Activated naive CD8-positive, alpha-beta T cell treated with anti-CD3 and anti-CD28 coated beads, Interleukin-2, amount 10 ng/mL, durations not matched to agents 7 days and 5 days (primary cell): ENCODE measurements around the gene HTT-AS. TPM values are rescaled to one million over a fixed set of nuclear protein-coding genes. Genes with fewer than 3 reads are reported as not detected.

Source experiments
- ATAC-seq: fragments of 150-1000 bp; cut with Tn5 transposase; one replicate; pipeline ENCODE4 v1.10.0; 2021; ENCODE audit warnings: low read depth, moderate library complexity
- POLR2A ChIA-PET: fragments of 350-600 bp; sonication (Branson Sonifier 250); formaldehyde crosslinking; loops from one replicate; lab custom pipeline; 2021; ENCODE audit warnings: antibody characterized with exemption; lab: Charles Lee
- DNase-seq: peaks from one replicate; pipeline ENCODE4 v3.0.0; 2021
- H3K27ac Mint-ChIP-seq: one replicate; pipeline ENCODE4 v1.8.0; 2022; ENCODE audit warnings: mild to moderate bottlenecking, mixed read lengths
- H3K27me3 Mint-ChIP-seq: one replicate; pipeline ENCODE4 v1.8.0; 2022; ENCODE audit warnings: mild to moderate bottlenecking, moderate library complexity, mixed read lengths
- H3K36me3 Mint-ChIP-seq: one replicate; pipeline ENCODE4 v1.8.0; 2021; ENCODE audit warnings: mild to moderate bottlenecking, mixed read lengths
- H3K4me1 Mint-ChIP-seq: one replicate; pipeline ENCODE4 v1.8.0; 2021; ENCODE audit warnings: mixed read lengths
- H3K4me3 Mint-ChIP-seq: one replicate; pipeline ENCODE4 v1.8.0; 2022; ENCODE audit warnings: mild to moderate bottlenecking, moderate library complexity, mixed read lengths
- H3K9me3 Mint-ChIP-seq: one replicate; pipeline ENCODE4 v1.8.0; 2021; ENCODE audit warnings: mixed read lengths
- total RNA-seq, 2 experiments: library from RNA; stranded (reverse); gene quantifications; one replicate each; pipeline ENCODE4 v1.2.3, GENCODE V29; 2021

HTT-AS gene
- total RNA-seq, result not detected

DNA sequence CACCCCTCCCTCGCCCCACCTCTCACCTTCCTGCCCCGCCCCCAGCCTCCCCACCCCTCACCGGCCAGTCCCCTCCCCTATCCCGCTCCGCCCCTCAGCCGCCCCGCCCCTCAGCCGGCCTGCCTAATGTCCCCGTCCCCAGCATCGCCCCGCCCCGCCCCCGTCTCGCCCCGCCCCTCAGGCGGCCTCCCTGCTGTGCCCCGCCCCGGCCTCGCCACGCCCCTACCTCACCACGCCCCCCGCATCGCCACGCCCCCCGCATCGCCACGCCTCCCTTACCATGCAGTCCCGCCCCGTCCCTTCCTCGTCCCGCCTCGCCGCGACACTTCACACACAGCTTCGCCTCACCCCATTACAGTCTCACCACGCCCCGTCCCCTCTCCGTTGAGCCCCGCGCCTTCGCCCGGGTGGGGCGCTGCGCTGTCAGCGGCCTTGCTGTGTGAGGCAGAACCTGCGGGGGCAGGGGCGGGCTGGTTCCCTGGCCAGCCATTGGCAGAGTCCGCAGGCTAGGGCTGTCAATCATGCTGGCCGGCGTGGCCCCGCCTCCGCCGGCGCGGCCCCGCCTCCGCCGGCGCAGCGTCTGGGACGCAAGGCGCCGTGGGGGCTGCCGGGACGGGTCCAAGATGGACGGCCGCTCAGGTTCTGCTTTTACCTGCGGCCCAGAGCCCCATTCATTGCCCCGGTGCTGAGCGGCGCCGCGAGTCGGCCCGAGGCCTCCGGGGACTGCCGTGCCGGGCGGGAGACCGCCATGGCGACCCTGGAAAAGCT lies at the start of gene HTT-AS, which contains the start of gene HTT:
TSS of gene HTT-AS (minus strand) at position 461 of the 768 bp plus-strand sequence.
TSS of gene HTT (plus strand) at position 604 of the 768 bp plus-strand sequence. CDS start at position 749, 145 bp downstream.
- Mint-ChIP-seq H3K27me3 (no peaks in the 10 kb centered on the region), H3K4me3 (peak within 1 kb of the TSS; percentile 92), H3K9me3 (no peaks in the 10 kb centered on the region), H3K27ac (peak within 1 kb of the TSS; percentile 94), H3K4me1 (peaks cover 20% of the 10 kb centered on the region), H3K36me3 (peaks cover 1% of the 10 kb centered on the region)
- POLR2A ChIA-PET, result interaction anchor here (0.7 to 2.2 kb wide), 2 partner anchors 28 to 112 kb away, joined by 3 to 7 read pairs; no protein-coding TSS in a partner anchor
- ATAC-seq (peak; percentile 88), DNase-seq (peak; percentile 97)

GRCh38 chr4:3123181-3123671 lies 48.9 kb upstream of the HTT-AS start:
- H3K9me3 Mint-ChIP-seq, result no peaks in the 10 kb centered on the region
- ATAC-seq (no peak), DNase-seq (no peak)
- H3K27ac Mint-ChIP-seq, result no peak overlapping the region
- H3K27me3 Mint-ChIP-seq, result no peaks in the 10 kb centered on the region
- no peak overlapping the region for H3K4me3 Mint-ChIP-seq
- H3K4me1 Mint-ChIP-seq, result peaks cover 5% of the 10 kb centered on the region
- peaks cover 13% of the 10 kb centered on the region for H3K36me3 Mint-ChIP-seq
- POLR2A ChIA-PET, result no interaction called here

- Mint-ChIP-seq H3K27me3 (no peaks in the 10 kb centered on the region), H3K27ac (peak overlapping the region; percentile 50), H3K36me3 (peaks cover 9% of the 10 kb centered on the region), H3K4me3 (no peak overlapping the region), H3K4me1 (peaks cover 5% of the 10 kb centered on the region), H3K9me3 (no peaks in the 10 kb centered on the region)
- POLR2A ChIA-PET, result interaction anchor here (0.6 kb wide), 1 partner anchor 13 kb away, joined by 3 read pairs; no protein-coding TSS in a partner anchor
- ATAC-seq (peak; percentile 61), DNase-seq (no peak)
These were observed 47.8 kb upstream of the HTT-AS start for GRCh38 chr4:3122081-3122563.

- POLR2A ChIA-PET, result interaction anchor here (0.6 kb wide), 1 partner anchor 13 kb away, joined by 3 read pairs; no protein-coding TSS in a partner anchor
- Mint-ChIP-seq H3K27ac (no peak overlapping the region), H3K4me3 (no peak overlapping the region), H3K4me1 (peaks cover 5% of the 10 kb centered on the region), H3K36me3 (peaks cover 10% of the 10 kb centered on the region), H3K27me3 (no peaks in the 10 kb centered on the region), H3K9me3 (no peaks in the 10 kb centered on the region)
- DNase-seq (no peak), ATAC-seq (no peak)
These were observed 47.3 kb upstream of the HTT-AS start for GRCh38 chr4:3121596-3121995.

DNA sequence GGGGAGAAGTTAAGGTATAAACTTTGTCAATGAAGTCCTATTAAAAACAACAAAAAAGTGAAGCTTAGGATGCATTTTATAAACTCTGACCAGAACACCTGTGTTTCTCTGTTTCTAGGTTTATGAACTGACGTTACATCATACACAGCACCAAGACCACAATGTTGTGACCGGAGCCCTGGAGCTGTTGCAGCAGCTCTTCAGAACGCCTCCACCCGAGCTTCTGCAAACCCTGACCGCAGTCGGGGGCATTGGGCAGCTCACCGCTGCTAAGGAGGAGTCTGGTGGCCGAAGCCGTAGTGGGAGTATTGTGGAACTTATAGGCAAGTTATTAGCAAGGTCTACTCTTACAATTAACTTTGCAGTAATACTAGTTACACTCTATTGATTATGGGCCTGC lies 46.8 kb upstream of the HTT-AS start:
- DNase-seq (no peak), ATAC-seq (no peak)
- H3K9me3 Mint-ChIP-seq, result no peaks in the 10 kb centered on the region
- no peaks in the 10 kb centered on the region for H3K27me3 Mint-ChIP-seq
- no peak overlapping the region for H3K4me3 Mint-ChIP-seq
- H3K4me1 Mint-ChIP-seq, result peaks cover 5% of the 10 kb centered on the region
- no peak overlapping the region for H3K27ac Mint-ChIP-seq
- POLR2A ChIA-PET, result no interaction called here
- peaks cover 14% of the 10 kb centered on the region for H3K36me3 Mint-ChIP-seq

DNA sequence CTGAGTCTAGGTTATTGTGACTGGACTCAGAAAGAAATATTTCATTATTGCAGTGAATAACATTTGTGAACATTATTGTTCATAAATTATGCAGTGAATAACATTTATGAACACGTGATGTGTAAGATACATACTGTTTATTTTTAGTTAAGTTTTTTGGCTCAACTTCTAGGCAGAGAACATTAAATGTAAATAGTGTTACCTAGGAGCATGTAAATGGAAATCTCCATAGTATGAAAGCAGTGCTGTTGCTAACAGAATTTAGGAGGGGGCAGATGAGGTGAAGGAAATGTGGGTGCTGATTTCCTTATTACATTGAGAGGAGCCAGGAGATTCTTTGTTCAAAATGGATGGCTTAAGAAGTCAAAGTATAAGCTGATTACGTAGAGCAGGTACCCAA lies 45.1 kb upstream of the HTT-AS start:
- POLR2A ChIA-PET, result no interaction called here
- H3K36me3 Mint-ChIP-seq, result peaks cover 11% of the 10 kb centered on the region
- no peak for ATAC-seq
- H3K27me3 Mint-ChIP-seq, result no peaks in the 10 kb centered on the region
- no peaks in the 10 kb centered on the region for H3K9me3 Mint-ChIP-seq
- no peak overlapping the region for H3K27ac Mint-ChIP-seq
- no peak for DNase-seq
- peaks cover 5% of the 10 kb centered on the region for H3K4me1 Mint-ChIP-seq
- no peak overlapping the region for H3K4me3 Mint-ChIP-seq

GRCh38 chr4:3118312-3118711 lies 44.0 kb upstream of the HTT-AS start:
- no peak for DNase-seq
- H3K9me3 Mint-ChIP-seq, result no peaks in the 10 kb centered on the region
- H3K4me3 Mint-ChIP-seq, result no peak overlapping the region
- no peak overlapping the region for H3K27ac Mint-ChIP-seq
- POLR2A ChIA-PET, result no interaction called here
- peaks cover 5% of the 10 kb centered on the region for H3K4me1 Mint-ChIP-seq
- no peak for ATAC-seq
- H3K36me3 Mint-ChIP-seq, result peaks cover 10% of the 10 kb centered on the region
- H3K27me3 Mint-ChIP-seq, result no peaks in the 10 kb centered on the region

- ATAC-seq, result no peak
- DNase-seq, result no peak
- no peaks in the 10 kb centered on the region for H3K27me3 Mint-ChIP-seq
- POLR2A ChIA-PET, result no interaction called here
- no peak overlapping the region for H3K4me3 Mint-ChIP-seq
- H3K4me1 Mint-ChIP-seq, result peaks cover under 1% of the 10 kb centered on the region
- no peaks in the 10 kb centered on the region for H3K9me3 Mint-ChIP-seq
- H3K27ac Mint-ChIP-seq, result no peak overlapping the region
- H3K36me3 Mint-ChIP-seq, result peaks cover 8% of the 10 kb centered on the region
These were observed 42.6 kb upstream of the HTT-AS start for GRCh38 chr4:3116955-3117354.

GRCh38 chr4:3115637-3116270 lies 41.4 kb upstream of the HTT-AS start:
- Mint-ChIP-seq H3K4me1 (no peaks in the 10 kb centered on the region), H3K4me3 (no peak overlapping the region), H3K27ac (no peak overlapping the region), H3K36me3 (peaks cover 10% of the 10 kb centered on the region), H3K27me3 (no peaks in the 10 kb centered on the region), H3K9me3 (no peaks in the 10 kb centered on the region)
- POLR2A ChIA-PET, result interaction anchor here (0.6 kb wide), 1 partner anchor 31 kb away, joined by 3 read pairs; no protein-coding TSS in a partner anchor
- ATAC-seq, result no peak
- no peak for DNase-seq

GRCh38 chr4:3114377-3114776 lies 40.0 kb upstream of the HTT-AS start:
- ATAC-seq (no peak), DNase-seq (no peak)
- H3K36me3 Mint-ChIP-seq, result peaks cover 9% of the 10 kb centered on the region
- H3K27ac Mint-ChIP-seq, result no peak overlapping the region
- POLR2A ChIA-PET, result no interaction called here
- H3K4me1 Mint-ChIP-seq, result no peaks in the 10 kb centered on the region
- H3K9me3 Mint-ChIP-seq, result no peaks in the 10 kb centered on the region
- no peak overlapping the region for H3K4me3 Mint-ChIP-seq
- no peaks in the 10 kb centered on the region for H3K27me3 Mint-ChIP-seq

GRCh38 chr4:3112609-3113469 lies 38.5 kb upstream of the HTT-AS start:
- Mint-ChIP-seq H3K4me1 (no peaks in the 10 kb centered on the region), H3K4me3 (no peak overlapping the region), H3K27me3 (no peaks in the 10 kb centered on the region), H3K9me3 (no peaks in the 10 kb centered on the region), H3K36me3 (peaks cover 8% of the 10 kb centered on the region), H3K27ac (no peak overlapping the region)
- DNase-seq, result no peak
- POLR2A ChIA-PET, result no interaction called here
- ATAC-seq, result no peak

DNA sequence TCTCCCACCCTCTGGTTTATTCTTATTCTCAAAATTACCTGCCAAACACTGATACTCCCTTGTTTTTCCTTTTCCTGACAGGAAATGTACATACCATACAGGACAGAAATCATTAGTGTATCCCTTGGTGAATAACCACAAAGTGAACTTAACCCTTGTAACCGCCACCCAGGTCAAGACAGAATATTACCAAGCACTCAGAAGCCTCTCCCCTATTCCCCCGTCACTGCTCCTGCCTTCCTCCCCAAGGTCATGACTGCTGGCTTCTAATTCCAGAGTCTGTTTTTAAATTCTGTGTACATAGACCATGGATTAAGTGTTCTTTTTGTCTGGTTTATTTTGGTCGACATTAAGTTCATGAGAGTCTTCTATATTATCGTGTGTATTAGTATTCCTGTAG lies 37.9 kb upstream of the HTT-AS start:
- Mint-ChIP-seq H3K27ac (no peak overlapping the region), H3K9me3 (no peaks in the 10 kb centered on the region), H3K4me1 (no peaks in the 10 kb centered on the region), H3K36me3 (peaks cover 8% of the 10 kb centered on the region), H3K27me3 (no peaks in the 10 kb centered on the region), H3K4me3 (no peak overlapping the region)
- DNase-seq (no peak), ATAC-seq (no peak)
- POLR2A ChIA-PET, result no interaction called here

- no peaks in the 10 kb centered on the region for H3K27me3 Mint-ChIP-seq
- DNase-seq, result no peak
- no peaks in the 10 kb centered on the region for H3K9me3 Mint-ChIP-seq
- peaks cover 3% of the 10 kb centered on the region for H3K4me1 Mint-ChIP-seq
- H3K27ac Mint-ChIP-seq, result no peak overlapping the region
- ATAC-seq, result no peak
- H3K36me3 Mint-ChIP-seq, result peaks cover 8% of the 10 kb centered on the region
- H3K4me3 Mint-ChIP-seq, result no peak overlapping the region
- POLR2A ChIA-PET, result no interaction called here
These were observed 37.1 kb upstream of the HTT-AS start for GRCh38 chr4:3111461-3111860.
